ENCODE measurements around the gene PTTG1IP. TPM values are rescaled to one million over a fixed set of nuclear protein-coding genes. Genes with fewer than 3 reads are reported as not detected.

The PTTG1IP gene
- total and polyA plus RNA-seq, 2 of the 13 experiments (the other 11 are each of a cell fraction or from before 2014, with no cell fraction given), result 161 to 700 TPM

DNA sequence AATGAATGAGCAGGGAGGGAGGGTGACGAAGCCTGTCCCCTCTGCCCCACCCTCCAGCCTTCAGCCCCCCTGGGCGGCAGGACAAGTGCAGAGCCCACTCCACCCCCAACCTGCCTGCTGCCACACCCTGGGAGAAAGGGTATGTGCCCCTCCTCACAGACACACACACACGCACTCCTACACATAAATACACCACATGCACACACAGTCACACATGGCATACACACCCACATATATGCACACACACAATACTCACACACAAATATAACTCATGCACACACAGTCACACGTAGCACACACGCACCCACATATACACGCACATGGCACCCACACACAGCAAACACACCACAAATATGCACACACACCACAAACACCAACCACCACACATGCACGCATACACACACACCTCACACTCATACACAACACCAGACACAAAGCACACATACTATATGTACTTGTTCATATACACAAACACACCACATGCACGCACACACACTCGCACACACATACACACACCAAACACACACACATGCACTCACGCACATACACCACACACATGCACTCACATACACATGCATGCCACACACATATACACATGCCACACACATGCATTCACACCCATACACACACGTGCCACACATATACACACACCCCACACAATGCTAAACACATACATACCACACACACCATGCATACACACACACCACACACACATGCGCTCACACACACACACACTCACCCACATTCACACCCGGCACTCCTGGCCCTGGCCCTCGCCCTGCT lies 30.8 kb upstream of the PTTG1IP start:
- H3K36me3 ChIP-seq (replicated peaks in 1 of 2; ENCODE audit: control insufficient read depth in 1 of 2, insufficient read depth in 2 of 2, low read length in 2 of 2), result peaks cover 0 to 10% of the 10 kb centered on the region in 2 experiments; a peak in 3 of 5 replicates
- FAIRE-seq, result peak; percentile 30
- H3K79me2 ChIP-seq (ENCODE audit: insufficient read depth, low read length), result no peaks in the 10 kb centered on the region
- no peak overlapping the region for H3K27ac ChIP-seq (ENCODE audit: extremely low read length, insufficient read depth, low read length)
- in situ Hi-C loops (cut with HindIII; ENCODE audit: extremely low pct_ligation_motif_present, low pct_unique_long_range_greater_than_20kb), result no loop called here
- BruUV-seq (replicated peaks), result no TSS peak
- no peaks in the 10 kb centered on the region for H3K27me3 ChIP-seq (ENCODE audit: control insufficient read depth in 1 of 2, insufficient read depth in 2 of 2, low read length in 2 of 2)
- ChIA-PET POLR2A (no interaction called here), CTCF (ENCODE audit: low intra/inter-chr PET ratio, low total read pairs) (no interaction called here)
- no peak overlapping the region for H3K9ac ChIP-seq (ENCODE audit: insufficient read depth, low read depth, low read length)
- intact Hi-C loops (cut with micrococcal nuclease; ENCODE audit: unreplicated experiment), result no loop called here
- no peak overlapping the region for H3K4me2 ChIP-seq (ENCODE audit: low read depth, low read length)
- no peak for ATAC-seq
- no peak overlapping the region for H3K4me3 ChIP-seq (replicated peaks in 1 of 3; ENCODE audit: insufficient read depth in 1 of 3, low read depth in 2 of 3, low read length in 3 of 3)
- H4K20me1 ChIP-seq (ENCODE audit: insufficient read depth, low read length), result no peaks in the 10 kb centered on the region
- WGBS (ENCODE audit: low lambda C conversion rate), result 94% methylated on average over 13 of the region's 14 CpGs
- DNase-seq (ENCODE audit: low spot score), result no peak
- no peak overlapping the region for H2AFZ ChIP-seq (ENCODE audit: low read length)
- no peaks in the 10 kb centered on the region for H3K9me3 ChIP-seq (ENCODE audit: low read length)
- peaks cover 51% of the 10 kb centered on the region for H3K4me1 ChIP-seq (ENCODE audit: insufficient read depth, low read length)
- no peak for TF ChIP-seq ZIK1 (CRISPR knock-in tag; IDR thresholded peaks at IDR 0.05; ENCODE audit: borderline replicate concordance, low read depth)
- TF ChIP-seq EED (CRISPR knock-in tag; IDR thresholded peaks at IDR 0.05), result no peak
- TF ChIP-seq NBN (conservative IDR thresholded peaks at IDR 0.05), result peak; percentile 71; the same call in 1 of the 2 replicates
- peak; percentile 76 for TF ChIP-seq MNT (IDR thresholded peaks at IDR 0.05)
- TF ChIP-seq ZNF550 (CRISPR knock-in tag; IDR thresholded peaks at IDR 0.05; ENCODE audit: borderline replicate concordance), result no peak
- TF ChIP-seq ZNF784 (CRISPR knock-in tag; IDR thresholded peaks at IDR 0.05; ENCODE audit: borderline replicate concordance), result no peak
- 0 out of 2 replicates have a peak, but pooled peaks have one; percentile 2 for TF ChIP-seq CREB1 (IDR thresholded peaks at IDR 0.05)
- no peak for TF ChIP-seq CREB1 (CRISPR knock-in tag; IDR thresholded peaks at IDR 0.05)
- TF ChIP-seq ZNF7 (CRISPR knock-in tag; IDR thresholded peaks at IDR 0.05), result no peak
- TF ChIP-seq HMG20B (CRISPR knock-in tag; conservative IDR thresholded peaks at IDR 0.05), result no peak
- TF ChIP-seq FOXC1 (CRISPR knock-in tag; IDR thresholded peaks at IDR 0.05; ENCODE audit: borderline replicate concordance), result no peak
- TF ChIP-seq ARNT2 (CRISPR knock-in tag; IDR thresholded peaks at IDR 0.05; ENCODE audit: low read depth), result no peak
- no peak for TF ChIP-seq TGIF2 (CRISPR knock-in tag; IDR thresholded peaks at IDR 0.05)
- no peak for TF ChIP-seq AGO1 (IDR thresholded peaks at IDR 0.05; ENCODE audit: low read depth, low read length, poor library complexity, severe bottlenecking)
- no peak for TF ChIP-seq KLF11 (CRISPR knock-in tag; IDR thresholded peaks at IDR 0.05)
- TF ChIP-seq, protein P1, sequence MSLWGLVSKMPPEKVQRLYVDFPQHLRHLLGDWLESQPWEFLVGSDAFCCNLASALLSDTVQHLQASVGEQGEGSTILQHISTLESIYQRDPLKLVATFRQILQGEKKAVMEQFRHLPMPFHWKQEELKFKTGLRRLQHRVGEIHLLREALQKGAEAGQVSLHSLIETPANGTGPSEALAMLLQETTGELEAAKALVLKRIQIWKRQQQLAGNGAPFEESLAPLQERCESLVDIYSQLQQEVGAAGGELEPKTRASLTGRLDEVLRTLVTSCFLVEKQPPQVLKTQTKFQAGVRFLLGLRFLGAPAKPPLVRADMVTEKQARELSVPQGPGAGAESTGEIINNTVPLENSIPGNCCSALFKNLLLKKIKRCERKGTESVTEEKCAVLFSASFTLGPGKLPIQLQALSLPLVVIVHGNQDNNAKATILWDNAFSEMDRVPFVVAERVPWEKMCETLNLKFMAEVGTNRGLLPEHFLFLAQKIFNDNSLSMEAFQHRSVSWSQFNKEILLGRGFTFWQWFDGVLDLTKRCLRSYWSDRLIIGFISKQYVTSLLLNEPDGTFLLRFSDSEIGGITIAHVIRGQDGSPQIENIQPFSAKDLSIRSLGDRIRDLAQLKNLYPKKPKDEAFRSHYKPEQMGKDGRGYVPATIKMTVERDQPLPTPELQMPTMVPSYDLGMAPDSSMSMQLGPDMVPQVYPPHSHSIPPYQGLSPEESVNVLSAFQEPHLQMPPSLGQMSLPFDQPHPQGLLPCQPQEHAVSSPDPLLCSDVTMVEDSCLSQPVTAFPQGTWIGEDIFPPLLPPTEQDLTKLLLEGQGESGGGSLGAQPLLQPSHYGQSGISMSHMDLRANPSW (CRISPR knock-in tag; IDR thresholded peaks at IDR 0.05; ENCODE audit: borderline replicate concordance), result no peak
- TF ChIP-seq ZNF225 (CRISPR knock-in tag; IDR thresholded peaks at IDR 0.05), result no peak
- TF ChIP-seq ZNF282 (IDR thresholded peaks at IDR 0.05; ENCODE audit: partially characterized antibody), result peak; percentile 27
- peak; percentile 29; the same call in 1 of the 2 replicates for TF ChIP-seq LCORL (IDR thresholded peaks at IDR 0.05)
- no peak for TF ChIP-seq LCORL (CRISPR knock-in tag; IDR thresholded peaks at IDR 0.05)

Data from HepG2 (cell line).